Mesenchymal stem cell (in vitro differentiated cells and primary cell): ENCODE measurements around the gene RNF4.

Source experiments
- DNase-seq: peaks from one replicate; pipeline ENCODE4 v3.0.0-alpha.2; 2013
- H2AFZ ChIP-seq: one replicate; pipeline ENCODE4 v1.6.1; 2013; ENCODE audit warnings: low read depth, mild to moderate bottlenecking, control low read depth, inconsistent platforms, low read length, moderate library complexity
- H2AK5ac ChIP-seq: 2 replicates; pipeline ENCODE4 v1.6.1; 2013; ENCODE audit warnings: low read length, moderate library complexity, mild to moderate bottlenecking, inconsistent platforms; ENCODE audit not compliant: severe bottlenecking
- H2BK120ac ChIP-seq: one replicate; pipeline ENCODE4 v1.6.1; 2013; ENCODE audit warnings: low read depth, mild to moderate bottlenecking, inconsistent platforms, low read length, moderate library complexity
- H2BK12ac ChIP-seq, 2 experiments: one replicate each; pipeline ENCODE4 v1.6.1; 2013; ENCODE audit warnings: inconsistent platforms in 2 of 2, low read length in 2 of 2, mild to moderate bottlenecking in 2 of 2, moderate library complexity in 2 of 2, control low read depth in 1 of 2
- H2BK15ac ChIP-seq: one replicate; pipeline ENCODE4 v1.6.1; 2013; ENCODE audit warnings: mild to moderate bottlenecking, low read depth, inconsistent platforms; ENCODE audit not compliant: poor library complexity, severe bottlenecking
- H2BK5ac ChIP-seq: 2 replicates; pipeline ENCODE4 v1.6.1; 2013; ENCODE audit warnings: low read depth, mild to moderate bottlenecking, low read length, control low read depth, inconsistent platforms; ENCODE audit not compliant: poor library complexity, severe bottlenecking
- H3K14ac ChIP-seq, 2 experiments: one replicate each; pipeline ENCODE4 v1.6.1; 2013; ENCODE audit warnings: inconsistent platforms in 2 of 2, low read length in 2 of 2, control low read depth in 1 of 2, mild to moderate bottlenecking in 1 of 2, moderate library complexity in 1 of 2
- H3K18ac ChIP-seq, 2 experiments: one replicate each; pipeline ENCODE4 v1.6.1; 2013; ENCODE audit warnings: inconsistent platforms in 2 of 2, low read length in 2 of 2, control low read depth in 1 of 2, low read depth in 1 of 2, mild to moderate bottlenecking in 1 of 2
- H3K23ac ChIP-seq, 2 experiments: one replicate each; pipeline ENCODE4 v1.6.1; 2013; ENCODE audit warnings: inconsistent platforms in 2 of 2, low read length in 2 of 2, mild to moderate bottlenecking in 2 of 2, moderate library complexity in 2 of 2, control low read depth in 1 of 2
- H3K27ac ChIP-seq: 2 replicates; pipeline ENCODE4 v1.5.1; 2013; ENCODE audit warnings: mild to moderate bottlenecking, moderate library complexity, low read length, control low read depth, inconsistent platforms; ENCODE audit not compliant: poor library complexity, severe bottlenecking
- H3K27me3 ChIP-seq, 2 experiments: 2 replicates each; pipeline versions ENCODE4 v1.6.1 to v1.7.0; 2013; ENCODE audit warnings: low read length in 2 of 2, mild to moderate bottlenecking in 2 of 2, moderate library complexity in 2 of 2, control low read depth in 1 of 2, inconsistent platforms in 1 of 2; ENCODE audit not compliant: control insufficient read depth in 1 of 2, insufficient read depth in 1 of 2
- H3K36me3 ChIP-seq, 2 experiments: 2 replicates each; pipeline versions ENCODE4 v1.6.1 to v1.7.0; 2013; ENCODE audit warnings: low read length in 2 of 2, control low read depth in 1 of 2, inconsistent platforms in 1 of 2, low read depth in 1 of 2, mild to moderate bottlenecking in 1 of 2; ENCODE audit not compliant: insufficient read depth in 2 of 2, control insufficient read depth in 1 of 2
- H3K4ac ChIP-seq, 2 experiments: one replicate each; pipeline ENCODE4 v1.6.1; 2013; ENCODE audit warnings: inconsistent platforms in 2 of 2, low read length in 2 of 2, mild to moderate bottlenecking in 2 of 2, moderate library complexity in 2 of 2, control low read depth in 1 of 2, low read depth in 1 of 2
- H3K4me1 ChIP-seq: 2 replicates; pipeline ENCODE4 v1.6.1; 2013; ENCODE audit warnings: low read depth, low read length, control low read depth; ENCODE audit not compliant: control insufficient read depth, insufficient read depth
- H3K4me2 ChIP-seq: 2 replicates; pipeline ENCODE4 v1.6.1; 2013; ENCODE audit warnings: low read length, mild to moderate bottlenecking, inconsistent platforms; ENCODE audit not compliant: poor library complexity, severe bottlenecking
- H3K4me3 ChIP-seq, 2 experiments: 2 replicates each; pipeline versions ENCODE4 v1.5.1 to v1.7.0; 2013; ENCODE audit warnings: low read length in 2 of 2, mild to moderate bottlenecking in 2 of 2, control low read depth in 1 of 2, low read depth in 1 of 2; ENCODE audit not compliant: insufficient read depth in 1 of 2
- H3K79me1 ChIP-seq: replicated peaks from 2 replicates; pipeline ENCODE4 v1.6.1; 2013; ENCODE audit warnings: mild to moderate bottlenecking, control low read depth, low read length, inconsistent platforms; ENCODE audit not compliant: poor library complexity, severe bottlenecking
- H3K9ac ChIP-seq: 2 replicates; pipeline ENCODE4 v1.7.0; 2013; ENCODE audit warnings: mild to moderate bottlenecking, low read length, moderate library complexity
- H3K9me3 ChIP-seq: 2 replicates; pipeline ENCODE4 v1.7.0; 2013; ENCODE audit warnings: mild to moderate bottlenecking, low read length; ENCODE audit not compliant: control insufficient read depth
- H4K8ac ChIP-seq: one replicate; pipeline ENCODE4 v1.6.1; 2013; ENCODE audit warnings: inconsistent platforms, mild to moderate bottlenecking, low read length, moderate library complexity
- H4K91ac ChIP-seq: one replicate; pipeline ENCODE4 v1.6.1; 2013; ENCODE audit warnings: mild to moderate bottlenecking, low read length, inconsistent platforms
- WGBS: methylation state at CpG from one replicate; pipeline ENCODE4 v1.1.7; 2013; ENCODE audit warnings: mixed read lengths; 5-methylcytosine and 5-hydroxymethylcytosine counted together

The RNF4 gene

GRCh38 chr4:2552806-2553205, 83.9 kb downstream of the RNF4 start:
- Histone ChIP-seq H3K9me3 (no peaks in the 10 kb centered on the region), H2AK5ac (no peak overlapping the region), H3K4ac (no peak overlapping the region), H3K27me3 (no peaks in the 10 kb centered on the region), H4K8ac (no peak overlapping the region), H3K4me1 (peaks cover 6% of the 10 kb centered on the region), H3K9ac (no peak overlapping the region), H2BK5ac (no peak overlapping the region), H3K79me1 (no peaks in the 10 kb centered on the region), H3K4me3 (no peak overlapping the region), H3K27ac (no peak overlapping the region), H3K14ac (no peak overlapping the region), H3K36me3 (peaks cover 0 to 5% of the 10 kb centered on the region in 2 experiments), H3K23ac (no peak overlapping the region), H2BK120ac (no peak overlapping the region), H4K91ac (no peak overlapping the region), H2BK12ac (no peak overlapping the region), H2BK15ac (no peak overlapping the region), H3K18ac (no peak overlapping the region), H3K4me2 (no peak overlapping the region), H2AFZ (no peak overlapping the region)
- DNase-seq, result no peak
- WGBS, result 96% methylated on average over 10 of the region's 11 CpGs

- Histone ChIP-seq H3K36me3 (peaks cover 12 to 13% of the 10 kb centered on the region in 2 experiments), H3K27ac (no peak overlapping the region), H2BK15ac (no peak overlapping the region), H3K9ac (no peak overlapping the region), H3K79me1 (peaks cover 2% of the 10 kb centered on the region), H4K91ac (no peak overlapping the region), H4K8ac (no peak overlapping the region), H3K4me3 (no peak overlapping the region), H3K4ac (no peak overlapping the region), H2AK5ac (no peak overlapping the region), H3K4me1 (no peaks in the 10 kb centered on the region), H2BK12ac (no peak overlapping the region), H2BK5ac (no peak overlapping the region), H3K4me2 (no peak overlapping the region), H3K23ac (no peak overlapping the region), H3K18ac (no peak overlapping the region), H2AFZ (no peak overlapping the region), H3K14ac (no peak overlapping the region), H2BK120ac (no peak overlapping the region), H3K9me3 (no peaks in the 10 kb centered on the region), H3K27me3 (no peaks in the 10 kb centered on the region)
- 98% methylated on average over 5 of the region's 6 CpGs for WGBS
- no peak for DNase-seq
Measured at GRCh38 chr4:2558301-2558700, 89.4 kb downstream of the RNF4 start.

- DNase-seq, result no peak
- H3K4me2 ChIP-seq, result no peak overlapping the region
Measured at GRCh38 chr4:2560167-2560566, 91.3 kb downstream of the RNF4 start.

More at GRCh38 chr4:2560167-2560566, 91.3 kb downstream of the RNF4 start:
- Histone ChIP-seq H4K91ac (no peak overlapping the region), H3K9ac (no peak overlapping the region), H3K4me1 (no peaks in the 10 kb centered on the region), H3K27me3 (no peaks in the 10 kb centered on the region), H3K4ac (no peak overlapping the region), H3K18ac (no peak overlapping the region), H3K27ac (no peak overlapping the region), H3K36me3 (peaks cover 12 to 18% of the 10 kb centered on the region in 2 experiments), H3K79me1 (peaks cover 6% of the 10 kb centered on the region), H2AK5ac (no peak overlapping the region), H2AFZ (no peak overlapping the region), H3K4me3 (no peak overlapping the region), H3K9me3 (no peaks in the 10 kb centered on the region), H2BK5ac (no peak overlapping the region), H2BK12ac (no peak overlapping the region), H2BK120ac (no peak overlapping the region), H3K14ac (no peak overlapping the region), H2BK15ac (no peak overlapping the region), H4K8ac (no peak overlapping the region), H3K23ac (no peak overlapping the region)
- 96% methylated on average over 12 of the region's 12 CpGs for WGBS
